Measurements from ENCODE around the gene SLC4A5. TPM values are rescaled to one million over a fixed set of nuclear protein-coding genes. Genes with fewer than 3 reads are reported as not detected.

The SLC4A5 gene
- total and polyA plus RNA-seq, 2 of the 8 experiments (the other 6 are each of a cell fraction or from before 2014, with no cell fraction given), result 0.42 to 0.52 TPM

DNA sequence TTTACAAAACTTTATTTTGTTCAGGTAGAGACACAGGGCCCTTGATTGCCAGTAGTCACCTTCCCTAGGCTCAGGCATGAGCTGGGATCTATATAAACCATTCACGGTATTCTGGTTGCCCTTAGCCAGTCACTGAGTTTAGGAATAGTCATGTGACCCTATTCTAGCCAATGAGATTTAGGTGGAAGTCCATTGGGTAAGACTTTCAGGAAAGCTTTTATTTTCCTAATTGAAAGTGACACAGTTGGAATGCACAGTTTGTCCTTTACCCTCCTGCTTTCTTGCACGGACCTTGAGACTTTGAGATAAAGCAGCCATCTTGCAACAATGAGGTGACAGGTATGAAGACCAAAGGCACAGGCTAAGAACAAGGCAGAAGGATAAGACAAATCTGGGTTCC lies 21.5 kb downstream of the SLC4A5 start (continued):
- TF ChIP-seq RNF2 (IDR thresholded peaks at IDR 0.05; ENCODE audit: borderline replicate concordance, low read depth, low read length, missing control alignments, poor library complexity, severe bottlenecking) (no peak), BRCA1 (IDR thresholded peaks at IDR 0.05; ENCODE audit: low read depth, low read length) (no peak), EGR1 (IDR thresholded peaks at IDR 0.05; ENCODE audit: borderline replicate concordance, low read depth, low read length) (no peak)

Measured in H1 (cell line).